ENCODE measurements around the gene AKT1. TPM values are rescaled to one million over a fixed set of nuclear protein-coding genes. Genes with fewer than 3 reads are reported as not detected.

The AKT1 gene
- polyA plus RNA-seq, 1 experiment = 226 TPM

GRCh38 chr14:104789752-104790743 lies 5.5 kb downstream of the AKT1 start:
- POLR2A ChIA-PET = no interaction called here
- Histone ChIP-seq H3K27me3 (ENCODE audit: control insufficient read depth, insufficient read depth, low read length) (no peaks in the 10 kb centered on the region), H3K36me3 (ENCODE audit: control insufficient read depth, insufficient read depth, low read length) (peaks cover 40% of the 10 kb centered on the region), H3K4me3 (ENCODE audit: low read depth, low read length) (no peak overlapping the region)
- no peak for DNase-seq (ENCODE audit: low read depth)
- CTCF ChIA-PET = interaction anchor here (0.7 to 1.5 kb wide), 5 partner anchors 10 to 31 kb away, joined by 3 to 6 read pairs (median 3); no protein-coding TSS in a partner anchor
- no peak for TF ChIP-seq CTCF (IDR thresholded peaks at IDR 0.05; ENCODE audit: insufficient read depth, low read depth, low read length)

GRCh38 chr14:104788873-104789663 lies 6.5 kb downstream of the AKT1 start:
- ChIA-PET CTCF (interaction anchor here (0.7 to 1.5 kb wide), 4 partner anchors 9 to 32 kb away, joined by 3 to 6 read pairs (median 3); no protein-coding TSS in a partner anchor), POLR2A (no interaction called here)
- DNase-seq (ENCODE audit: low read depth) = no peak
- H3K27me3 ChIP-seq (ENCODE audit: control insufficient read depth, insufficient read depth, low read length) = no peaks in the 10 kb centered on the region
- H3K4me3 ChIP-seq (ENCODE audit: low read depth, low read length) = no peak overlapping the region
- peaks cover 44% of the 10 kb centered on the region for H3K36me3 ChIP-seq (ENCODE audit: control insufficient read depth, insufficient read depth, low read length)
- TF ChIP-seq CTCF (IDR thresholded peaks at IDR 0.05; ENCODE audit: insufficient read depth, low read depth, low read length) = no peak

- DNase-seq (ENCODE audit: low read depth) = no peak
- TF ChIP-seq CTCF (IDR thresholded peaks at IDR 0.05; ENCODE audit: insufficient read depth, low read depth, low read length) = no peak
- H3K27me3 ChIP-seq (ENCODE audit: control insufficient read depth, insufficient read depth, low read length) = no peaks in the 10 kb centered on the region
Measured at GRCh38 chr14:104788161-104788818, 7.3 kb downstream of the AKT1 start.

GRCh38 chr14:104787736-104788135 lies 7.8 kb downstream of the AKT1 start:
- POLR2A ChIA-PET = no interaction called here
- peaks cover 44% of the 10 kb centered on the region for H3K36me3 ChIP-seq (ENCODE audit: control insufficient read depth, insufficient read depth, low read length)

More at GRCh38 chr14:104788161-104788818, 7.3 kb downstream of the AKT1 start:
- H3K4me3 ChIP-seq (ENCODE audit: low read depth, low read length) = no peak overlapping the region
- CTCF ChIA-PET = interaction anchor here (1.3 to 1.5 kb wide), 2 partner anchors 18 to 19 kb away, joined by 3 to 6 read pairs; no protein-coding TSS in a partner anchor
- peaks cover 44% of the 10 kb centered on the region for H3K36me3 ChIP-seq (ENCODE audit: control insufficient read depth, insufficient read depth, low read length)
- POLR2A ChIA-PET = no interaction called here

More at GRCh38 chr14:104787736-104788135, 7.8 kb downstream of the AKT1 start:
- no peak for DNase-seq (ENCODE audit: low read depth)
- CTCF ChIA-PET = no interaction called here
- no peaks in the 10 kb centered on the region for H3K27me3 ChIP-seq (ENCODE audit: control insufficient read depth, insufficient read depth, low read length)
- no peak overlapping the region for H3K4me3 ChIP-seq (ENCODE audit: low read depth, low read length)
- TF ChIP-seq CTCF (IDR thresholded peaks at IDR 0.05; ENCODE audit: insufficient read depth, low read depth, low read length) = no peak
